ENCODE measurements around the gene MDFIC. TPM values are rescaled to one million over a fixed set of nuclear protein-coding genes. Genes with fewer than 3 reads are reported as not detected.

Gene MDFIC
- total RNA-seq, 6 donors from 2014 or later = 13.8 to 63.9 (median 31.8) TPM

DNA sequence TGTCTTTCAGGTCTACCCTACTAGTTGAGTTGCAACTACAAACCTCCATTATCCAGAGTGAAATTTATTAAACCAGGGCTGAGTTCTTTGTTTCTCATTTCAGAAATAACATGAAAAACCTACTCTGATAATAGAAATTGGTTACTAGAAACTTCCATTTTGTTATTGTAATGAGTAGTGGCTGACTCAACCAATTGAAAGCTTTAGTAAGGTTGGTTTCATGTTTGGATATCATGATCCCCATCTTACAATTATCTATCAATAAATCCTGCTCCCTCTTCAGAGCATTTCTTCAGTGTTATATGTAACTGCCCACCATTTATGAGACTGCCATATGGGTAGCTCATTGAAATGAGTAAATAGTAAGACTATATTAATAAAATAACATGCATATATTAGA, 16.9 kb downstream of the MDFIC start:
- peaks cover 25 to 30% (median 26%) of the 10 kb centered on the region in 4 donors for H3K4me1 ChIP-seq
- no peak overlapping the region for H3K27ac ChIP-seq
- H3K4me3 ChIP-seq = no peak overlapping the region
- H3K27me3 ChIP-seq = no peaks in the 10 kb centered on the region
- H3K36me3 ChIP-seq = peaks cover 0 to 2% (median 0%) of the 10 kb centered on the region in 4 donors
- no peak for ATAC-seq (ENCODE audit: low FRiP score in 2 of 2)
- TF ChIP-seq EP300 (IDR thresholded peaks at IDR 0.05) (no peak), POLR2A (IDR thresholded peaks at IDR 0.05) (no peak), POLR2AphosphoS5 (IDR thresholded peaks at IDR 0.05) (no peak)
- TF ChIP-seq, protein P1, sequence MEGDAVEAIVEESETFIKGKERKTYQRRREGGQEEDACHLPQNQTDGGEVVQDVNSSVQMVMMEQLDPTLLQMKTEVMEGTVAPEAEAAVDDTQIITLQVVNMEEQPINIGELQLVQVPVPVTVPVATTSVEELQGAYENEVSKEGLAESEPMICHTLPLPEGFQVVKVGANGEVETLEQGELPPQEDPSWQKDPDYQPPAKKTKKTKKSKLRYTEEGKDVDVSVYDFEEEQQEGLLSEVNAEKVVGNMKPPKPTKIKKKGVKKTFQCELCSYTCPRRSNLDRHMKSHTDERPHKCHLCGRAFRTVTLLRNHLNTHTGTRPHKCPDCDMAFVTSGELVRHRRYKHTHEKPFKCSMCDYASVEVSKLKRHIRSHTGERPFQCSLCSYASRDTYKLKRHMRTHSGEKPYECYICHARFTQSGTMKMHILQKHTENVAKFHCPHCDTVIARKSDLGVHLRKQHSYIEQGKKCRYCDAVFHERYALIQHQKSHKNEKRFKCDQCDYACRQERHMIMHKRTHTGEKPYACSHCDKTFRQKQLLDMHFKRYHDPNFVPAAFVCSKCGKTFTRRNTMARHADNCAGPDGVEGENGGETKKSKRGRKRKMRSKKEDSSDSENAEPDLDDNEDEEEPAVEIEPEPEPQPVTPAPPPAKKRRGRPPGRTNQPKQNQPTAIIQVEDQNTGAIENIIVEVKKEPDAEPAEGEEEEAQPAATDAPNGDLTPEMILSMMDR (IDR thresholded peaks at IDR 0.05) = no peak
- no peaks in the 10 kb centered on the region for H3K9me3 ChIP-seq
- DNase-seq = no peak

DNA sequence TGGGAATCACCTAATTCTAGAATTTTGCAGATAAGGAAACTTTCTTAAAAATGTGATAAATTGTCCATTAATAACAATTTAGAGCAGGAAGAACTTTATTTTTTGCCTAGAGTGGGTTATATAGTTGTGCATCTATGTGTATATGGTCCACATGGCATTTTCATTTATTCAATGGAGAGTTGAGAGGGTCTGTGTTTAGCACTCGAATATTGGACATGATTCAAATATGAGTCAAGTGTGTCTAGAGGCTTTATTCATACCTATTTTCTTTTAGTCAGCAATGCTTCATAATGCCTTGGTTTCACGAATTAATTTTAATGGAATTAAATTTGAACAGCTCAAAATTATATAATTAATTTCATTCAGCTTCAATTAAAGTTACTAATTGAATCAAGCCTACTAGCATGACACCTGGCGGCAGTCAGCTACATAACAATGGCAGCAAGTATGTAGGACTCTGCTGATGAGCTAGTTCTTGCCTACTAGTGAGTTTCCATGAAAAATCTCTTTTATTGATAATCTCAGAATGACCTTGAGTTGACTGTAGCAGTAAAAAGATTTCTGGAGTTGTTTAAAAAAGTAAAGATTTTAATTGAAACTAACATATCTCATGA, 17.7 kb downstream of the MDFIC start:
- 74 to 81% methylated on average over 3 of the region's 3 CpGs for WGBS, 2 donors
- Histone ChIP-seq H3K9me3 (no peaks in the 10 kb centered on the region), H3K27me3 (no peaks in the 10 kb centered on the region), H3K4me3 (no peak overlapping the region), H3K36me3 (peaks cover 0 to 3% (median 0%) of the 10 kb centered on the region in 4 donors), H3K27ac (no peak overlapping the region), H3K4me1 (peaks cover 18 to 22% (median 20%) of the 10 kb centered on the region in 4 donors)
- no peak for ATAC-seq (ENCODE audit: low FRiP score in 2 of 2)
- TF ChIP-seq EP300 (IDR thresholded peaks at IDR 0.05) (no peak), POLR2AphosphoS5 (IDR thresholded peaks at IDR 0.05) (no peak), POLR2A (IDR thresholded peaks at IDR 0.05) (no peak)
- TF ChIP-seq, protein P1 (IDR thresholded peaks at IDR 0.05) = no peak
- no peak for DNase-seq

DNA sequence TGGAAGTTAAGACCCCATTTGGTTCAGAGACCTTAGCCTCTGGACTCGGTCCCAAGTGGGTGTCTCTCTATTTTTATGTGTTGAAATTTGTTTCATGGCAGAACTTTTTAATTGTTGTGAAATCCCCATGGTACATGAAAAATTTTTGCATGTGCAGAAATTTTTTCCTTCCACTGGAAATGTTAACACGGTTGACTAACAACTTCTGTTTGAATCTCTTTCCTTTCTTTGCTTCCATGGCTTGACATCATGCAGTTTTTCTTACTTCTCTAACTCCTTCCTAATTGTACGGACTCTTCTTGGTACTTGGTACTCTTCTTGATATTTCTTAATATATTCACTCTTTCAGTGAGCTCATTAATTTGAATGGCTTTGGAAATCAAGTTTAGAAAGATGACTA, 18.3 kb downstream of the MDFIC start:
- H3K36me3 ChIP-seq = peaks cover 0 to 3% (median 0%) of the 10 kb centered on the region in 4 donors
- ATAC-seq (ENCODE audit: low FRiP score in 2 of 2) (no peak), DNase-seq (no peak)
- TF ChIP-seq EP300 (IDR thresholded peaks at IDR 0.05) (no peak), POLR2AphosphoS5 (IDR thresholded peaks at IDR 0.05) (no peak)
- TF ChIP-seq, protein P1 (IDR thresholded peaks at IDR 0.05) = no peak
- no peak overlapping the region for H3K27ac ChIP-seq
- H3K4me3 ChIP-seq = no peak overlapping the region
- WGBS, 2 donors = 77 to 89% methylated on average over 3 of the region's 3 CpGs
- H3K27me3 ChIP-seq = no peaks in the 10 kb centered on the region
- peaks cover 11 to 16% (median 14%) of the 10 kb centered on the region in 4 donors for H3K4me1 ChIP-seq
- no peaks in the 10 kb centered on the region for H3K9me3 ChIP-seq

DNA sequence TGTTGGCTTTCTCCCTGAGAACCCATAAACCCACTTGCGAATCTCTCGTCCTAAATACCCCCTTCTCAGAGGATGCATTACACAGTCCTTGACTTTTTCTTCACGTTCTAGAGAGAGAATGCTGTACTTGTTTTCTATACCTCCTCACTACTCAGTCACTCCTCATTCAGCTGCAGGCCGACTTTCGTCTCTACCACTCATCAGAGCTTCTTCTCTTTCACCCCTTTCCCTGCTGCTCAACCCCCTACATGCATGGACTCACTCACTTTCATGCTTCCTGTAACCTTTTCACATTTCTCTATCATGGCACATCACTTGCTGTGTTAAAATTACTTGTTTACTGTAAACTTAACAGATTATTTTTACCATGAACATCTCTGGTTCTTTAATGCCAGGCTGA, 19.8 kb downstream of the MDFIC start:
- H3K27ac ChIP-seq = no peak overlapping the region
- no peaks in the 10 kb centered on the region for H3K27me3 ChIP-seq
- no peaks in the 10 kb centered on the region for H3K9me3 ChIP-seq
- H3K36me3 ChIP-seq = peaks cover 0 to 3% (median 0%) of the 10 kb centered on the region in 4 donors
- ATAC-seq (ENCODE audit: low FRiP score in 2 of 2) (no peak), DNase-seq (no peak)
- H3K4me1 ChIP-seq = peaks cover 4 to 10% (median 6%) of the 10 kb centered on the region in 4 donors
- WGBS, 2 donors = 96 to 97% methylated on average over 5 of the region's 5 CpGs
- TF ChIP-seq, protein P1 (IDR thresholded peaks at IDR 0.05) = no peak
- TF ChIP-seq EP300 (IDR thresholded peaks at IDR 0.05) (no peak), POLR2AphosphoS5 (IDR thresholded peaks at IDR 0.05) (no peak), POLR2A (IDR thresholded peaks at IDR 0.05) (no peak)
- H3K4me3 ChIP-seq = no peak overlapping the region

Measured in upper lobe of left lung (tissue), 6 donors.